Trophoblast cell (in vitro differentiated cells and primary cell): ENCODE measurements around the gene CFAP70. TPM values are rescaled to one million over a fixed set of nuclear protein-coding genes. Genes with fewer than 3 reads are reported as not detected.

ENCODE experiments used
- DNase-seq, 2 donors: peaks; one replicate each; pipeline ENCODE4 v3.0.0-alpha.2; 2016
- H2AFZ ChIP-seq: 2 replicates; pipeline ENCODE4 v1.6.1; 2013; ENCODE audit warnings: low read length, moderate library complexity, mild to moderate bottlenecking; ENCODE audit not compliant: insufficient read depth, poor library complexity
- H2AK5ac ChIP-seq: 2 replicates; pipeline ENCODE4 v1.6.1; 2013; ENCODE audit warnings: mild to moderate bottlenecking, low read length
- H2BK120ac ChIP-seq: 2 replicates; pipeline ENCODE4 v1.6.1; 2013; ENCODE audit warnings: low read length, mild to moderate bottlenecking, moderate library complexity; ENCODE audit not compliant: insufficient read depth, poor library complexity
- H2BK12ac ChIP-seq: 2 replicates; pipeline ENCODE4 v1.6.1; 2013; ENCODE audit warnings: mild to moderate bottlenecking, low read length, moderate library complexity
- H2BK5ac ChIP-seq: 2 replicates; pipeline ENCODE4 v1.6.1; 2013; ENCODE audit warnings: low read length, low read depth, moderate library complexity, mild to moderate bottlenecking; ENCODE audit not compliant: poor library complexity
- H3K14ac ChIP-seq: 2 replicates; pipeline ENCODE4 v1.6.1; 2013; ENCODE audit warnings: mild to moderate bottlenecking, low read length
- H3K18ac ChIP-seq: 2 replicates; pipeline ENCODE4 v1.6.1; 2013; ENCODE audit warnings: mild to moderate bottlenecking, low read length
- H3K23ac ChIP-seq: 2 replicates; pipeline ENCODE4 v1.6.1; 2013; ENCODE audit warnings: low read length
- H3K27ac ChIP-seq: 2 replicates; pipeline ENCODE4 v1.5.1; 2013; ENCODE audit warnings: low read depth, mild to moderate bottlenecking, inconsistent platforms, low read length, moderate library complexity
- H3K27me3 ChIP-seq: 2 replicates; pipeline ENCODE4 v1.6.1; 2013; ENCODE audit warnings: inconsistent platforms, mild to moderate bottlenecking, low read length, moderate library complexity; ENCODE audit not compliant: insufficient read depth
- H3K36me3 ChIP-seq, 2 experiments: 1 replicate in 1 of 2; 2 replicates in 1 of 2; pipeline ENCODE4 v1.6.1; 2013; ENCODE audit warnings: low read length in 2 of 2, mild to moderate bottlenecking in 2 of 2, moderate library complexity in 1 of 2; ENCODE audit not compliant: insufficient read depth in 2 of 2, control insufficient read depth in 1 of 2
- H3K4ac ChIP-seq: 2 replicates; pipeline ENCODE4 v1.6.1; 2013; ENCODE audit warnings: low read depth, mild to moderate bottlenecking, low read length, moderate library complexity
- H3K4me1 ChIP-seq, 2 experiments: 1 replicate in 1 of 2; 2 replicates in 1 of 2; pipeline ENCODE4 v1.6.1; 2013; ENCODE audit warnings: low read length in 2 of 2, mild to moderate bottlenecking in 2 of 2, moderate library complexity in 1 of 2; ENCODE audit not compliant: insufficient read depth in 2 of 2, control insufficient read depth in 1 of 2
- H3K4me2 ChIP-seq: 2 replicates; pipeline ENCODE4 v1.6.1; 2013; ENCODE audit warnings: inconsistent platforms, mild to moderate bottlenecking, low read length, moderate library complexity
- H3K4me3 ChIP-seq: 2 replicates; pipeline ENCODE4 v1.5.1; 2013; ENCODE audit warnings: mild to moderate bottlenecking, low read depth, low read length, inconsistent platforms
- H3K79me1 ChIP-seq: one replicate; pipeline ENCODE4 v1.6.1; 2013; ENCODE audit warnings: low read length
- H3K79me2 ChIP-seq: 2 replicates; pipeline ENCODE4 v1.6.1; 2013; ENCODE audit warnings: low read length, mild to moderate bottlenecking; ENCODE audit not compliant: control insufficient read depth, insufficient read depth, poor library complexity
- H3K9ac ChIP-seq: 2 replicates; pipeline ENCODE4 v1.6.1; 2013; ENCODE audit warnings: mild to moderate bottlenecking, low read length
- H3K9me3 ChIP-seq: 2 replicates; pipeline ENCODE4 v1.6.1; 2013; ENCODE audit warnings: low read depth, mild to moderate bottlenecking, control low read depth, inconsistent platforms, low read length; ENCODE audit not compliant: insufficient read depth
- H4K12ac ChIP-seq: 2 replicates; pipeline ENCODE4 v1.6.1; 2013; ENCODE audit warnings: low read depth, mild to moderate bottlenecking, low read length, moderate library complexity
- H4K8ac ChIP-seq: 2 replicates; pipeline ENCODE4 v1.6.1; 2013; ENCODE audit warnings: low read depth, mild to moderate bottlenecking, low read length, moderate library complexity
- H4K91ac ChIP-seq: one replicate; pipeline ENCODE4 v1.6.1; 2013; ENCODE audit warnings: low read depth, mild to moderate bottlenecking, low read length, moderate library complexity
- WGBS: extraction: QIAGEN DNeasy Blood & Tissue Kit; methylation state at CpG from one replicate; pipeline ENCODE4 v1.1.7; 2013; ENCODE audit warnings: missing lambda C conversion rate; ENCODE audit not compliant: insufficient read length, insufficient coverage; ENCODE audit errors: extremely low coverage; 5-methylcytosine and 5-hydroxymethylcytosine counted together
- polyA plus RNA-seq: library from polyadenylated mRNA; stranded (reverse); fragments of 200-250 nt; gene quantifications from 2 replicates; pipeline ENCODE4 v1.2.3, GENCODE V29; 2013

Gene CFAP70
- polyA plus RNA-seq, result 0.49 and 0.51 TPM in 2 replicates

- Histone ChIP-seq H3K79me1 (peaks cover 4% of the 10 kb centered on the region), H3K27me3 (no peaks in the 10 kb centered on the region), H3K4me1 (peaks cover 2 to 3% of the 10 kb centered on the region in 2 experiments), H3K14ac (peak within 1 kb of the TSS; percentile 61), H3K4me3 (peak within 1 kb of the TSS; percentile 78), H4K12ac (peak within 1 kb of the TSS; percentile 87), H2AFZ (peak within 1 kb of the TSS; percentile 95), H3K23ac (no peak within 1 kb of the TSS), H3K36me3 (no peaks in the 10 kb centered on the region), H3K9me3 (no peaks in the 10 kb centered on the region), H3K4ac (no peak within 1 kb of the TSS), H2BK120ac (no peak within 1 kb of the TSS), H3K9ac (peak within 1 kb of the TSS; percentile 72), H3K79me2 (no peaks in the 10 kb centered on the region), H2AK5ac (no peak within 1 kb of the TSS), H3K4me2 (peak within 1 kb of the TSS; percentile 78), H4K8ac (peak within 1 kb of the TSS; percentile 95), H2BK5ac (no peak within 1 kb of the TSS), H3K18ac (peak within 1 kb of the TSS; percentile 42), H2BK12ac (no peak within 1 kb of the TSS), H4K91ac (peak within 1 kb of the TSS; percentile 33), H3K27ac (no peak within 1 kb of the TSS)
- peak; percentile 98 to 100 for DNase-seq
- no CpG with 5 or more reads among the region's 45 CpGs for WGBS
Measured at GRCh38 chr10:73358331-73359279, at the start of gene CFAP70. Gene CFAP70 (minus strand): TSS chr10:73358864. CDS start chr10:73354796, 4,068 bp downstream.

- Histone ChIP-seq H2BK12ac (no peak overlapping the region), H3K4ac (peak overlapping the region; percentile 6), H3K9me3 (no peaks in the 10 kb centered on the region), H4K12ac (no peak overlapping the region), H3K4me3 (no peak overlapping the region), H3K18ac (no peak overlapping the region), H3K4me2 (no peak overlapping the region), H3K36me3 (no peaks in the 10 kb centered on the region), H2BK120ac (no peak overlapping the region), H3K14ac (no peak overlapping the region), H3K27me3 (no peaks in the 10 kb centered on the region), H4K8ac (no peak overlapping the region), H3K23ac (no peak overlapping the region), H3K79me1 (no peaks in the 10 kb centered on the region), H2BK5ac (no peak overlapping the region), H2AK5ac (no peak overlapping the region), H4K91ac (no peak overlapping the region), H3K4me1 (peaks cover 3% of the 10 kb centered on the region in 2 experiments), H2AFZ (no peak overlapping the region), H3K79me2 (peaks cover 2% of the 10 kb centered on the region), H3K9ac (no peak overlapping the region), H3K27ac (no peak overlapping the region)
- no peak for DNase-seq
- WGBS, result no CpG with 5 or more reads among the region's 5 CpGs
Measured at GRCh38 chr10:73408061-73408460, 49.4 kb upstream of the CFAP70 start.

GRCh38 chr10:73407495-73407894 lies 48.8 kb upstream of the CFAP70 start:
- no peak overlapping the region for H3K4me3 ChIP-seq
- no peak overlapping the region for H3K18ac ChIP-seq
- no peak overlapping the region for H2BK12ac ChIP-seq
- no peaks in the 10 kb centered on the region for H3K79me2 ChIP-seq
- no peaks in the 10 kb centered on the region for H3K36me3 ChIP-seq
- H2AFZ ChIP-seq, result no peak overlapping the region
- no peak overlapping the region for H4K12ac ChIP-seq
- H3K9ac ChIP-seq, result no peak overlapping the region
- H2BK120ac ChIP-seq, result no peak overlapping the region
- no peak overlapping the region for H3K23ac ChIP-seq
- no peak overlapping the region for H3K4ac ChIP-seq
- WGBS, result no CpG with 5 or more reads among the region's 1 CpG
- no peak overlapping the region for H4K8ac ChIP-seq
- DNase-seq, result no peak
- H2BK5ac ChIP-seq, result no peak overlapping the region
- no peaks in the 10 kb centered on the region for H3K9me3 ChIP-seq
- H3K79me1 ChIP-seq, result no peaks in the 10 kb centered on the region
- no peak overlapping the region for H3K14ac ChIP-seq
- H2AK5ac ChIP-seq, result no peak overlapping the region
- no peaks in the 10 kb centered on the region for H3K4me1 ChIP-seq
- H4K91ac ChIP-seq, result no peak overlapping the region
- H3K27me3 ChIP-seq, result no peaks in the 10 kb centered on the region
- no peak overlapping the region for H3K27ac ChIP-seq
- no peak overlapping the region for H3K4me2 ChIP-seq

- WGBS, result 100% methylated on average over 1 of the region's 5 CpGs
- H3K4me1 ChIP-seq, result no peaks in the 10 kb centered on the region
- H2BK5ac ChIP-seq, result no peak overlapping the region
- no peak overlapping the region for H3K4me2 ChIP-seq
- no peak overlapping the region for H3K4me3 ChIP-seq
- no peaks in the 10 kb centered on the region for H3K79me2 ChIP-seq
- H3K18ac ChIP-seq, result no peak overlapping the region
- H3K27me3 ChIP-seq, result no peaks in the 10 kb centered on the region
- no peak overlapping the region for H4K8ac ChIP-seq
- no peak overlapping the region for H2AK5ac ChIP-seq
- H3K23ac ChIP-seq, result no peak overlapping the region
- H3K9ac ChIP-seq, result no peak overlapping the region
- H2AFZ ChIP-seq, result no peak overlapping the region
- no peak overlapping the region for H2BK12ac ChIP-seq
- no peak overlapping the region for H2BK120ac ChIP-seq
- H4K12ac ChIP-seq, result no peak overlapping the region
- H3K9me3 ChIP-seq, result no peaks in the 10 kb centered on the region
- no peak overlapping the region for H4K91ac ChIP-seq
- no peaks in the 10 kb centered on the region for H3K79me1 ChIP-seq
- peak; percentile 60 to 72 for DNase-seq
- no peak overlapping the region for H3K4ac ChIP-seq
- no peak overlapping the region for H3K27ac ChIP-seq
- no peak overlapping the region for H3K14ac ChIP-seq
- no peaks in the 10 kb centered on the region for H3K36me3 ChIP-seq
Measured at GRCh38 chr10:73406846-73407245, 48.2 kb upstream of the CFAP70 start.
